ENCODE measurements around the gene KIF7.

KIF7 gene

GRCh38 chr15:89669941-89670340 lies 14.7 kb upstream of the KIF7 start:
- in situ Hi-C loops (cut with HindIII; ENCODE audit: low sequenced_read_pairs): loop anchor here (5.0 kb wide), 1 partner anchor 107 kb away; the partner anchor contains the start of gene MESP2

DNA sequence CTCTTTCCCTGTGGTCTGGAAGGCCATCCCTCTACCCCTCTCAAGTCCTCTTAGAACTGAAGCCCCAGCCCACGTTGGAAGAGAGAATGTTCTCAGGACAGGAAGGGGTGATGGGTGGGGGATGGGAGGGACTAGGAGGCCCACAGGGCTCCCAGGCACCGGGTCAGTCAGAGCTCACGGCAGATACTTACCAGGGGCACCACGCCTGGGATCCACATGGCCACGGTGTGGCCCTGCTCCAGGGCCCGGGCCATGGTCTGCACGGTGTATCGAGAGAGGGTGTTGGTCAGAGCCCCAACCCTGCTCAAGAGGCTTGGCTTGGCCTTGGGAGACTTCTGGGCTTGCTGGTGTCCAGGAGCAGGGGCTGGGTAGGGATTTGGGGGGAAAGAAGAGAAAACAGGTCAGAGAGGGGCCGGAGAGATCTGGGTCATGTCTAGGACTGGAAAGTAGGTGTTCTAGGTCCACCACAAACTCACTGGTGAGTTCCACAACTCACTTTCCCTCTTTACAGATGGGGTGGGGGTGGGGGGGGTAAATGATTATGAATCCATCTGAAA lies 14.1 kb upstream of the KIF7 start:
- in situ Hi-C loops (cut with HindIII; ENCODE audit: low sequenced_read_pairs): no loop called here

DNA sequence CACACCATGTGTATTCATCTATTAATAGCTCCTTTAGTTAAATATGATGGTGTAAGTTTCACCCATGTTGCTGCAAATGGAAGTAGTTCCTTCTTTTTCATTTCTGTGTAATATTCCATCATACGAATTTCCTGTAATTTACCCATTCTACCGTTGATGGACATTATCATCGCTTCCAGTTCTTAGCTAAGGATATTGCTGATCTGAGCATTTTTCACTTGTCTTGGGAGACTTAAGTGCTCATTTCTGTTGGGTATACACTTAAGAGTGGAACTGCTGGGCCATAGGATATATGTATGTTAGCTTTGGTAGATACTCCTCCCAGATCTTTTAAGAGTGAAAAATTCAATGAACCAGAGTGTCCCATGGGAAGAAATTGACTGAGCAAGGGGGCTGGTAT lies 12.9 kb upstream of the KIF7 start:
- in situ Hi-C loops (cut with HindIII; ENCODE audit: low sequenced_read_pairs): no loop called here

GRCh38 chr15:89667706-89667960 lies 12.4 kb upstream of the KIF7 start:
- in situ Hi-C loops (cut with HindIII; ENCODE audit: low sequenced_read_pairs): no loop called here

DNA sequence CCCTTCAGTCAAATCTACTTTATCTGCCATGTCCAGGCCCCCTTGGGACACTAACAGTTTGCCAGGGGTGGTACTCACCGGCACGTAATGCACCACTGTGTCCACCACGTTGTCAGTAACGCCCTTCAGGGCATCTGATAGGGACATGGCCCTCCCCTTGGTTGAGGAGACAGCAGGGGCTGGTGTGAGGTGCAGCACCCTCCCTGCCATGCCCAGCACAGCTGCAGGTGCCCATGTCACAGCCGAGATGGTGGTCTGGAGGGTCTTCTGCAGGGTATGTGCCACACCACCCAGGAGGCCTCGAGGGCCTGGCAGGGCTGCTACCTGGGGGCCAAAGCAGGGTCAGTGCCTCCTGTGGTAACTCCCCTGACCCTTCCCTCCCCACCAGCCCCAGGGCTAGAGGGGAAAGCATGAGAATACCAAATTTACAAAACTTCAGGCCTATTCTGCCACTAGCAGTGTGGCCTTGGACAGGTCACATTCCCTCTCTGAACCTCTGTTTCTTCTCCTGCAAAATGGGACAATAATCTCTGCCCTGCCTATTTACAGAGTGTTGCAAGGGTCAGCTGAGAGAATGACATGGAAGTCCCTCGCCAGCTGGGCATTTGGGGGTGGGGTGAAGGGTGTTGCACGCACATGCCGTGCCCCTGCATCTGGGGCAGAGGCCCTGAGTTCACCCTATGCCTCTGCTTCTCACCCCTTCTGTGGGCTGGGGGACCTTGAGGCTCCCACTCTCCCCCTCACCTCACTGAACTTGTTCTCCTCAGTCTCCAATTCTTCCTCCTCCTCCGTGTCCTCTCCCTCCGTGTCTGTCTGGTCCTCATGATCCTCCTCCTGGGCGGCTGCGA lies 11.8 kb upstream of the KIF7 start:
- in situ Hi-C loops (cut with HindIII; ENCODE audit: low sequenced_read_pairs): no loop called here

DNA sequence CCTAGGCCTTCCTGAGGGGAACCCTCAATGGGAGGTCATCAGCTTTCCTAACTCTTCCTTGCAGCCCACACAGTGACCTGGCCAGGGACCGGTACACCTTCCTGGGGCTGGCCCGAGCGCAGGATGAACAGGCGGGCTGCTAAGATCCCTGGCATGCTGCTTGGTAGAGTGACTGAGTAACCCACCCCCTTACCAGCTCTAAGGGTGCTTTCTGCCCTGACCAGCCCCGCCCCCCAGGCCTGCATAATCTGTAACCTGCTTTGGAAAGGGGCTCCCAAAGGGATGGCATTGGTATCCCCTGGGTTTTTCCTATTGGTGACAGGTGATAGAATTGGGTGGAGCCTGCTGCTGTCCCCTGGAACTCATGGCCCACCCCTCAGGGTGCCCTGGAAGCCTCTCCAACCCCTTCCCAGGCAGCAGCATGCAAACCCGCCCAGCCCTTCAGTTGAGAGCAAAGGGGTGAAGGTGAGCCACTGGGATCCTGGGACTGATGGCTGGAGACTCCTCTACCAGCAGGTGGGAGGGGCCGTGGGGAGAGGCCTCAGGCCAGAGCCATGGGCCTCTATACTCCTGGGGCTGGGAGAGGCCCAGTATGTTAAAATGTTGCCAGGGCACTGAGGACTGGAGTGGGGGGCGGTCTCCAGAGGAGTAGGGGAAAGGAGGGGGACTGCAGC lies 11.1 kb upstream of the KIF7 start:
- in situ Hi-C loops (cut with HindIII; ENCODE audit: low sequenced_read_pairs): no loop called here

DNA sequence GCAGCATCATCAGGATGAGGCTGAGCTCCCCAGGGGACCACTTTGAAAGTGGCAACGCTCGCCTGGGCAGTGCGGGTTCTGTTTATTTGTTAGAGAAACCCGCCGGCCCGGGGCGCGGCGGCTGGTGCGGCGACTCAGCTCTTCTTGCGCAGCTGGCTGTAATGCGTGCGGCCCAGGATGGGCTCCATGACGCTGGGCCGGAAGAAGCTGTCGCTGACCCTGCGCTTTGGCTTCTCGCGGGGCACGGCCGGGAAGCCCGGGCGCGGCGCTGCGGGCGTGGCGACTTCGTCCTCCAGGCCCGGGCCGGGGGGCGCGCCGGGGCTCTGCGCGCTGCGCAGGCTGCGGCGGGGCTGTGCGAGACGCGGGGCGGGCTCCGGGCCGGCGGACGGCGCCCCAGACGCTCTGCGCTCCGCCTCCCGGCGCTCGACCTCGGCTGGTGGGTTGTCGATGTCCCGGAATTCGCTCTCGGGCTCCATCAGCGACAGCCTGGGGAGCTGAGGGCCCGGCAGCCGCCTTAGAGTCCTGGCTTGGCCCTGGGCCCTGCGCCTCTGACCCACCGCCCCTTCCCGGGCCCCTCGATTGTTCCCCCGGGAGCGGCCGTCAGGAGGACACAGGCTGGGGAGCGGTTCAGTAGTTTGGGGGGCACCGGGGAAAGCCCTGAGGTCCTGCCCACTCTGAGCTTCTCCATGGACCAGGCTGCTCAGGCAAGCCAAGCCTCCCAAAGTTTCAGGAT lies 10.3 kb upstream of the KIF7 start:
- in situ Hi-C loops (cut with HindIII; ENCODE audit: low sequenced_read_pairs): no loop called here

DNA sequence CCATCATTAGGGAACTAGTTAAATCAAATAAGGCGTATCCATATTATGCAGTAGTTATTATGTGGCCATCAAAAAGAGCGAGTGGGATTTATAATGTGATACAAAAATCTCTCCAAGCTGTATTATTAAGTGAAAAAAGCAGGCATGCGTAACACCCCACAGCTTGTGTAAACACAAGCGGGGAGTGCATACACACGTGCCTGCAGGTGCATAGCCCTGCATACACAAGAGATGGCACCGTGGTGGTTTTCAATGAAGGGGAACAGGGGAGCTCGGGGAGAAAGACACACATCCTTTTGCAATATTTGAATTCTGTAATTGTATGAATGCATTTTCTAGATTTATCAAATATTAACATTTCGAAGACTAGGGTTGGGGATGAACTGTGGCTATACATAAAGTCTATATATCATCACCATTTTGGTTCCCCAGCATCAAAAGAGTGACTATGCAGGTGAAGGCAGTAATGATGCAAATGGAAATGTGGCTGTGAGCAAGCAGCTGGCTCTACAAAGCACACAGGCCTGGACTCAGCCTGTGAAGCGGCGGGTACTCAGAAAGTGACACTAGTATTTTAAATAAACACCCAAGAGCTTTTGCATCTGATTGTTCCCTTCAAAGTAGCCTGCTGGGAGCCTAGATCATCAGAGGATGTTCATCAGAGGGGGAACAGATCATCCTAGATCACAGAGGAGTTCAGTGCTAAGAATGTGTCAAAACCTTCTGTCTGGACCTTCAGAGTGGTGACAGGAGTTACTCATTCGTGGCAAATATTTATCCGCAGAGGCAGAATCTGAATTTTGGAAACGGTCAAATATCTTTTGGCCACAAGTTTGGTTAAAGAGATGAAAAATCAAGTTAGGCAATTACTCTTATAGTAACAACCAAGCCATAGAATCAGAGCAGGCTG lies 9.4 kb upstream of the KIF7 start:
- in situ Hi-C loops (cut with HindIII; ENCODE audit: low sequenced_read_pairs): no loop called here

GRCh38 chr15:89662893-89663626 lies 7.8 kb upstream of the KIF7 start:
- in situ Hi-C loops (cut with HindIII; ENCODE audit: low sequenced_read_pairs): no loop called here

- in situ Hi-C loops (cut with HindIII; ENCODE audit: low sequenced_read_pairs): no loop called here
Observed at GRCh38 chr15:89660556-89660955, 5.3 kb upstream of the KIF7 start.

GRCh38 chr15:89659295-89659694 lies 4.0 kb upstream of the KIF7 start:
- in situ Hi-C loops (cut with HindIII; ENCODE audit: low sequenced_read_pairs): no loop called here

- in situ Hi-C loops (cut with HindIII; ENCODE audit: low sequenced_read_pairs): no loop called here
Observed at GRCh38 chr15:89657686-89658200, 2.5 kb upstream of the KIF7 start.

DNA sequence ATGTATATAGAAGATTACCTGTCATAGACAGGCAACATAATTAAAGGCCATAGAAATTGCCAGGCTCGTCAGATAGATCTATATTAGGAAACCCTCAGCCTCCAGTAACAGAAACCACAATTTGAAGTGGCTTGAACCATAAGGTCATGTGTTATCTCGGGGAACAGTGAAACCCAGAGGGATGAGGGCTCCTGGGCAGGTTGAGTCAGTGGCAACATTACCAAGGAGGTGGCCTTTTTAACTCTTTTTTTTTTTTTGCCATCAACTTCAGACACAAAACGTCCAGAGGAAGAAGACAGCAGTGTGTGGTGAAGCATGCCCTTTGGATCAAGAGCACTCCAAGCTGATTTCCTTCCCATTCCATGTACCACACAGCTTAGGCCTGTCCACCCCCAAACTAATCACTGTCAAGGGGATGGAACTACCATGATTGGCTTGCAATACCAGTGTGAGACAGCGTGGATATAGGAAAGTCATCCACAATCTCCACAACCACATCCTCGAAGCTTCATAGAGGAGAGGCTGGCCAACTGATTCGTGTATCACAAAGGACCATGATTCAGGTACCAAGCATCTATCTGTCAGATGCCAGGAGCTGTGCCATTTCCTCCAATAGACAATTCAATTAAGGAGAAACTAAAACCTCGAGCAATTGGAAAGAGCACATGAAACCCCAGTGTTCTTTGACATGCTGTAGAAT lies 999 bp upstream of the KIF7 start:
- in situ Hi-C loops (cut with HindIII; ENCODE audit: low sequenced_read_pairs): no loop called here

- in situ Hi-C loops (cut with HindIII; ENCODE audit: low sequenced_read_pairs): no loop called here
Observed at GRCh38 chr15:89654301-89654761, 936 bp downstream of the KIF7 start.

GRCh38 chr15:89653578-89653977 lies 1.7 kb downstream of the KIF7 start:
- in situ Hi-C loops (cut with HindIII; ENCODE audit: low sequenced_read_pairs): no loop called here

DNA sequence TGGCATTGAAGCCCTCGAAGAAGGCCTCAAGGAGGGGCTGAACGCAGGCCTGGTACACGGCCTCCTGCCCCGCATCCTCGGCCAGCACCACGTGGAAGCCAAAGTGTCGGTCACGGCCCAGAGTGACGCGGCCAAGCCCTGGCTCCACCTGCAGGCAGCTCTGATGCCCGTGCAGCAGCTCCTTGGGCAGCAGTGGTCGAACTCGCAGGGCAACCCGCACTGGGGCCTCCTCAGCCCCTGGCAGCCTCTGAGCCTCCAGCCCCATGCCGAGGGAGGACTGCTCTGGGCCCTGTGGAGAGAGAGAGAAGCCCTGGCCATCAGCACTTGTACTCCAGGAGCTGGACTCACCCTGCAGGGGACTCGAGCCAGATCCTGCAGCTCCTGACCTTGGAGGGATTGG lies 2.6 kb downstream of the KIF7 start:
- in situ Hi-C loops (cut with HindIII; ENCODE audit: low sequenced_read_pairs): no loop called here

DNA sequence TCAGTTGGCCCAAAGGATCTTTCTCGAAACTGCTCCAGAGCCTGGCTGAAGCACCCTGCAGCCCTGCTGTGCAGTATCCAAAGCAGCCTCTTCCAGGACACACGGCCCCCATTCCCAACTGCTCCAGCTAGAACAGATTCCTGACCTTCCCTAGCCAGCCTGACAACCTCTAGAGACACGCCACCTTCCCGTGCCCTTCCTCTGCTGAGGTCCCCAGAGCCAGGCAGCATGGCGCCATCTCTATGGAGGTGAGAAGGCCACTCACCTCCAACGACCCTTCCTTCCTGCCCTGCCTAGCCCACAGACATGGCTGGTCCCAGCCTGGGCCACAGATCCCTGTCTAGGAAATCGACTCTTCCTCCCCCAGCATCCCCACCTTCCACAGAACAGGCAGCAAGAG lies 3.1 kb downstream of the KIF7 start:
- in situ Hi-C loops (cut with HindIII; ENCODE audit: low sequenced_read_pairs): no loop called here

DNA sequence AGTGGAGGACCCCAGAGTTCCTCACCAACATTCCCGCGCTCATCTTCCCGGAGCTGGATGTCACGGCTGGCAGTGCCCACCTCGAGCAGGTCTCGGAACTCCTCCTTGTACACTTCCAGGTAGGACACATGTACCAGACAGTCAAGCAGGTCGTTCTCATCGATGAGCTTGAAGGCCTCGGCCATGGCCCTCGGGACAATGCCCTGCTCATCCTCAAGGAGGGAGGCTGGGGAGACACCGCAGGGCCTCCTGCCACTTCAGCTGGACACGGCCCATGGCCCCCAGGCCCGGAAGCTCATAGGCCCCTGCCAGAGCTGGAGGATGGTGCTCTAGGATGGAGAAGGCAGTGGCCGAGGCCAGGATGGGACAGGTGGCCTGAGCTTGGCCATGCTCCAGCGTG lies 5.6 kb downstream of the KIF7 start:
- in situ Hi-C loops (cut with HindIII; ENCODE audit: low sequenced_read_pairs): no loop called here

DNA sequence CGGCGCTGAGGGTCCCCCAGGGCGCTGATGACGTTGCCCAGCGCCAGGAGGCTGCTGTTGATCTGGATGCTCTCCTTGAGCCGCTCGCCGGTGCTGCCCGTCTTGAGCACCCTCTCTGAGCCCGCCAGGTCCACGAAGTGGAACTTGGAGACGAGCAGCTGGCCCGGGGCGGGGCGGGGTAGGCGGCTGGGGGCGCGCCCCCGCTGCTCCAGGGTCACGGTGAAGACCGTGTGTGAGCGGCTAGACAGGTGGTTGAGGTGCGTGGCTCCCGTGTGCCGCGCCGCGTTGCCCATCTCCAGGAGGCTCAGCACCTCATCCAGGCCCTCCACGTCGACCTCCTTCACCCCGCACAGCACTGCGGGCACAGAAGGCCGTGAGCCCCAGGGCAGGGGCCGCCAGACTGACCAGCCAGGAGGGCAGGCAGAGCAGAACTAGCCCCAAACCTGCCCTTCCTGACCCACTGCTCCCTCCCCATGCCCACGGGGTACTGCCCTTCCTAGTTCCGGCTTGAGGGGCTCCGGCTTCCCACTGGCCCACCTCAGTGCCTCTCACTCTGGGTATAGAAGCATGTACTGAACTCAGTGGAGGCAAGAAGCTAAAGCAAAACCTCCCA lies 6.1 kb downstream of the KIF7 start:
- in situ Hi-C loops (cut with HindIII; ENCODE audit: low sequenced_read_pairs): no loop called here

Measured in endothelial cell of hepatic sinusoid (primary cell).